Measurements from ENCODE around the gene FOXJ1. TPM values are rescaled to one million over a fixed set of nuclear protein-coding genes. Genes with fewer than 3 reads are reported as not detected.

Gene FOXJ1
- total RNA-seq, 2 experiments from 2014 or later, result 0.20 to 0.48 TPM

- H3K4me3 Mint-ChIP-seq, result no peak overlapping the region
- no peak for DNase-seq
- H3K27me3 Mint-ChIP-seq, result no peaks in the 10 kb centered on the region
- no peak overlapping the region for H3K27ac Mint-ChIP-seq
- no peaks in the 10 kb centered on the region for H3K36me3 Mint-ChIP-seq (ENCODE audit: low read depth)
- ChIA-PET POLR2A (no interaction called here), CTCF (interaction anchor here (1.2 to 11.6 kb wide), 12 partner anchors 9 to 156 kb away, joined by 3 to 160 read pairs (median 5); partner anchors contain the start of gene EXOC7)
- H3K4me1 Mint-ChIP-seq, result peaks cover 38% of the 10 kb centered on the region
- H3K9me3 Mint-ChIP-seq, result no peaks in the 10 kb centered on the region
Observed at GRCh38 chr17:76124582-76125390, 16.3 kb downstream of the FOXJ1 start.

- Mint-ChIP-seq H3K27ac (peak overlapping the region; percentile 68), H3K4me3 (no peak overlapping the region), H3K9me3 (no peaks in the 10 kb centered on the region), H3K27me3 (no peaks in the 10 kb centered on the region), H3K4me1 (peaks cover 35% of the 10 kb centered on the region), H3K36me3 (ENCODE audit: low read depth) (no peaks in the 10 kb centered on the region)
- no peak for DNase-seq
- ChIA-PET POLR2A (interaction anchor here (0.6 kb wide), 2 partner anchors 144 to 228 kb away, joined by 4 to 5 read pairs; no protein-coding TSS in a partner anchor), CTCF (interaction anchor here (0.6 to 11.6 kb wide), 12 partner anchors 10 to 157 kb away, joined by 3 to 160 read pairs (median 4); partner anchors contain the start of gene EXOC7)
Observed at GRCh38 chr17:76123749-76124581, 17.1 kb downstream of the FOXJ1 start.

- H3K4me3 Mint-ChIP-seq, result no peak overlapping the region
- no peaks in the 10 kb centered on the region for H3K36me3 Mint-ChIP-seq (ENCODE audit: low read depth)
- CTCF ChIA-PET, result interaction anchor here (0.6 to 11.6 kb wide), 8 partner anchors 10 to 158 kb away, joined by 3 to 160 read pairs (median 4); partner anchors contain the start of gene EXOC7
- no peaks in the 10 kb centered on the region for H3K9me3 Mint-ChIP-seq
- H3K4me1 Mint-ChIP-seq, result peaks cover 32% of the 10 kb centered on the region
- DNase-seq, result no peak
- H3K27me3 Mint-ChIP-seq, result no peaks in the 10 kb centered on the region
- peak overlapping the region; percentile 83 for H3K27ac Mint-ChIP-seq
- POLR2A ChIA-PET, result interaction anchor here (0.6 kb wide), 1 partner anchor 145 kb away, joined by 5 read pairs; no protein-coding TSS in a partner anchor
Observed at GRCh38 chr17:76123191-76123499, 17.9 kb downstream of the FOXJ1 start.

GRCh38 chr17:76122431-76123190, 18.4 kb downstream of the FOXJ1 start:
- no peaks in the 10 kb centered on the region for H3K9me3 Mint-ChIP-seq
- peak overlapping the region; percentile 10 for H3K4me3 Mint-ChIP-seq
- CTCF ChIA-PET, result interaction anchor here (0.6 to 11.6 kb wide), 11 partner anchors 10 to 173 kb away, joined by 3 to 160 read pairs (median 6); partner anchors contain the start of gene EXOC7
- POLR2A ChIA-PET, result no interaction called here
- peak overlapping the region; percentile 83 for H3K27ac Mint-ChIP-seq
- no peak for DNase-seq
- no peaks in the 10 kb centered on the region for H3K36me3 Mint-ChIP-seq (ENCODE audit: low read depth)
- peaks cover 32% of the 10 kb centered on the region for H3K4me1 Mint-ChIP-seq
- H3K27me3 Mint-ChIP-seq, result no peaks in the 10 kb centered on the region

GRCh38 chr17:76121932-76122430, 19.1 kb downstream of the FOXJ1 start:
- no peaks in the 10 kb centered on the region for H3K36me3 Mint-ChIP-seq (ENCODE audit: low read depth)
- peak overlapping the region; percentile 83 for H3K27ac Mint-ChIP-seq
- H3K9me3 Mint-ChIP-seq, result no peaks in the 10 kb centered on the region
- ChIA-PET CTCF (interaction anchor here (0.6 to 11.6 kb wide), 34 partner anchors 9 to 247 kb away, joined by 3 to 160 read pairs (median 4); partner anchors contain the start of genes EXOC7 and FOXJ1), POLR2A (no interaction called here)
- H3K27me3 Mint-ChIP-seq, result no peaks in the 10 kb centered on the region
- no peak for DNase-seq
- peaks cover 27% of the 10 kb centered on the region for H3K4me1 Mint-ChIP-seq
- peak overlapping the region; percentile 10 for H3K4me3 Mint-ChIP-seq

GRCh38 chr17:76120658-76121008, 20.4 kb downstream of the FOXJ1 start:
- Mint-ChIP-seq H3K27ac (peak overlapping the region; percentile 1), H3K9me3 (no peaks in the 10 kb centered on the region), H3K36me3 (ENCODE audit: low read depth) (no peaks in the 10 kb centered on the region), H3K27me3 (no peaks in the 10 kb centered on the region), H3K4me3 (no peak overlapping the region), H3K4me1 (peaks cover 15% of the 10 kb centered on the region)
- POLR2A ChIA-PET, result no interaction called here
- CTCF ChIA-PET, result interaction anchor here (0.5 to 11.6 kb wide), 31 partner anchors 8 to 366 kb away, joined by 3 to 160 read pairs (median 5); partner anchors contain the start of genes EXOC7, FOXJ1 and UBALD2
- no peak for DNase-seq

- peak overlapping the region; percentile 25 for H3K27ac Mint-ChIP-seq
- no peaks in the 10 kb centered on the region for H3K36me3 Mint-ChIP-seq (ENCODE audit: low read depth)
- peaks cover 15% of the 10 kb centered on the region for H3K4me1 Mint-ChIP-seq
- ChIA-PET POLR2A (interaction anchor here (1.0 kb wide), 2 partner anchors 60 to 150 kb away, joined by 3 read pairs; no protein-coding TSS in a partner anchor), CTCF (interaction anchor here (0.8 to 11.6 kb wide), 13 partner anchors 10 to 177 kb away, joined by 3 to 160 read pairs (median 6); no protein-coding TSS in a partner anchor)
- DNase-seq, result no peak
- no peaks in the 10 kb centered on the region for H3K27me3 Mint-ChIP-seq
- no peak overlapping the region for H3K4me3 Mint-ChIP-seq
- no peaks in the 10 kb centered on the region for H3K9me3 Mint-ChIP-seq
Observed at GRCh38 chr17:76119409-76120371, 21.4 kb downstream of the FOXJ1 start.

GRCh38 chr17:76115138-76115754, 25.8 kb downstream of the FOXJ1 start:
- H3K4me3 Mint-ChIP-seq, result no peak overlapping the region
- no peaks in the 10 kb centered on the region for H3K9me3 Mint-ChIP-seq
- ChIA-PET POLR2A (no interaction called here), CTCF (interaction anchor here (1.5 to 2.7 kb wide), 2 partner anchors 9 to 165 kb away, joined by 4 to 8 read pairs; no protein-coding TSS in a partner anchor)
- no peak overlapping the region for H3K27ac Mint-ChIP-seq
- no peaks in the 10 kb centered on the region for H3K4me1 Mint-ChIP-seq
- H3K36me3 Mint-ChIP-seq (ENCODE audit: low read depth), result no peaks in the 10 kb centered on the region
- H3K27me3 Mint-ChIP-seq, result no peaks in the 10 kb centered on the region
- DNase-seq, result no peak

GRCh38 chr17:76111956-76112355, 29.1 kb downstream of the FOXJ1 start:
- ChIA-PET POLR2A (no interaction called here), CTCF (interaction anchor here (0.7 to 1.6 kb wide), 5 partner anchors 9 to 328 kb away, joined by 3 to 7 read pairs (median 3); partner anchors contain the start of gene EXOC7)
- no peak overlapping the region for H3K27ac Mint-ChIP-seq
- no peaks in the 10 kb centered on the region for H3K9me3 Mint-ChIP-seq
- DNase-seq, result no peak
- no peaks in the 10 kb centered on the region for H3K36me3 Mint-ChIP-seq (ENCODE audit: low read depth)
- no peaks in the 10 kb centered on the region for H3K27me3 Mint-ChIP-seq
- H3K4me3 Mint-ChIP-seq, result no peak overlapping the region
- H3K4me1 Mint-ChIP-seq, result no peaks in the 10 kb centered on the region

- POLR2A ChIA-PET, result no interaction called here
- no peak for DNase-seq
- Mint-ChIP-seq H3K27ac (no peak overlapping the region), H3K36me3 (ENCODE audit: low read depth) (peaks cover 8% of the 10 kb centered on the region), H3K4me1 (peaks cover 14% of the 10 kb centered on the region), H3K9me3 (no peaks in the 10 kb centered on the region), H3K4me3 (no peak overlapping the region), H3K27me3 (no peaks in the 10 kb centered on the region)
- CTCF ChIA-PET, result interaction anchor here (0.6 kb wide), 2 partner anchors 14 to 16 kb away, joined by 3 read pairs; no protein-coding TSS in a partner anchor
Observed at GRCh38 chr17:76107509-76107908, 33.5 kb downstream of the FOXJ1 start.

- Mint-ChIP-seq H3K4me3 (no peak overlapping the region), H3K9me3 (no peaks in the 10 kb centered on the region)
- CTCF ChIA-PET, result interaction anchor here (1.4 to 1.7 kb wide), 2 partner anchors 9 to 75 kb away, joined by 3 to 4 read pairs; no protein-coding TSS in a partner anchor
Observed at GRCh38 chr17:76106703-76107102, 34.3 kb downstream of the FOXJ1 start.

More at GRCh38 chr17:76106703-76107102, 34.3 kb downstream of the FOXJ1 start:
- no peak for DNase-seq
- Mint-ChIP-seq H3K27me3 (no peaks in the 10 kb centered on the region), H3K27ac (no peak overlapping the region), H3K4me1 (peaks cover 21% of the 10 kb centered on the region), H3K36me3 (ENCODE audit: low read depth) (peaks cover 10% of the 10 kb centered on the region)
- POLR2A ChIA-PET, result no interaction called here
